GM21515 (cell line): ENCODE results near the gene SORBS2.

Source experiments
- ATAC-seq: cut with Tn5 transposase; IDR thresholded peaks from one replicate; pipeline ENCODE4 v1.9.1; 2021; ENCODE audit not compliant: unreplicated experiment

Gene SORBS2

GRCh38 chr4:185775792-185776555 is 36.0 kb downstream of the SORBS2 start:
- ATAC-seq: no peak

GRCh38 chr4:185774845-185775680 is 36.9 kb downstream of the SORBS2 start:
- ATAC-seq: no peak

- ATAC-seq: no peak
Observed at GRCh38 chr4:185774131-185774653, 37.8 kb downstream of the SORBS2 start.

GRCh38 chr4:185773419-185773818 is 38.6 kb downstream of the SORBS2 start:
- no peak for ATAC-seq

GRCh38 chr4:185772391-185773093 is 39.5 kb downstream of the SORBS2 start:
- no peak for ATAC-seq

- ATAC-seq: no peak
Observed at GRCh38 chr4:185771711-185772390, 40.1 kb downstream of the SORBS2 start.

- no peak for ATAC-seq
Observed at GRCh38 chr4:185767528-185767927, 44.5 kb downstream of the SORBS2 start.

GRCh38 chr4:185764876-185765275 is 47.1 kb downstream of the SORBS2 start:
- ATAC-seq: no peak

GRCh38 chr4:185761352-185762235 is 50.4 kb downstream of the SORBS2 start:
- ATAC-seq: no peak

GRCh38 chr4:185758807-185759206 is 53.2 kb downstream of the SORBS2 start:
- ATAC-seq: no peak

GRCh38 chr4:185755451-185755850 is 56.5 kb downstream of the SORBS2 start:
- ATAC-seq: no peak

- ATAC-seq: no peak
Observed at GRCh38 chr4:185754961-185755360, 57.0 kb downstream of the SORBS2 start.

GRCh38 chr4:185752872-185753271 is 59.1 kb downstream of the SORBS2 start:
- ATAC-seq: no peak

GRCh38 chr4:185749858-185750257 is 62.1 kb downstream of the SORBS2 start:
- ATAC-seq: no peak

- ATAC-seq: no peak
Observed at GRCh38 chr4:185748901-185749390, 63.0 kb downstream of the SORBS2 start.

GRCh38 chr4:185745891-185746290 is 66.1 kb downstream of the SORBS2 start:
- ATAC-seq: no peak

GRCh38 chr4:185744946-185745345 is 67.0 kb downstream of the SORBS2 start:
- no peak for ATAC-seq

GRCh38 chr4:185744488-185744862 is 67.5 kb downstream of the SORBS2 start:
- ATAC-seq: no peak

- ATAC-seq: no peak
Observed at GRCh38 chr4:185743722-185744487, 68.1 kb downstream of the SORBS2 start.
